Fibroblast of mammary gland (primary cell): ENCODE data around the gene RNF166.
A peak's percentile ranks its signal among the peaks of the same experiment; 100 is the strongest.

Source experiments
- DNase-seq: peaks from one replicate; pipeline ENCODE4 v3.0.0-alpha.2; 2010; ENCODE audit warnings: low read depth
- H3K4me3 ChIP-seq: 2 replicates; pipeline ENCODE4 v1.5.1; 2011; ENCODE audit warnings: low read depth, mild to moderate bottlenecking, low read length, moderate library complexity; ENCODE audit not compliant: control insufficient read depth
- CTCF ChIP-seq: conservative IDR thresholded peaks from 2 replicates; pipeline ENCODE4 v1.5.1; 2011; ENCODE audit warnings: low read depth, low read length, inconsistent platforms; ENCODE audit not compliant: control insufficient read depth, insufficient read depth

RNF166 gene

GRCh38 chr16:88700636-88701482, 5.3 kb downstream of the RNF166 start:
- no peak for TF ChIP-seq CTCF
- peak; percentile 76 for DNase-seq
- no peak overlapping the region for H3K4me3 ChIP-seq

GRCh38 chr16:88700322-88700635, 5.9 kb downstream of the RNF166 start:
- no peak overlapping the region for H3K4me3 ChIP-seq
- DNase-seq = no peak
- TF ChIP-seq CTCF = no peak

GRCh38 chr16:88699180-88699579, 7.0 kb downstream of the RNF166 start:
- no peak for TF ChIP-seq CTCF
- DNase-seq = no peak
- no peak overlapping the region for H3K4me3 ChIP-seq

GRCh38 chr16:88698646-88699045, 7.6 kb downstream of the RNF166 start:
- DNase-seq = no peak
- no peak overlapping the region for H3K4me3 ChIP-seq
- no peak for TF ChIP-seq CTCF

GRCh38 chr16:88697831-88698615, 8.2 kb downstream of the RNF166 start:
- DNase-seq = no peak
- peak; percentile 10 for TF ChIP-seq CTCF
- no peak overlapping the region for H3K4me3 ChIP-seq

GRCh38 chr16:88697116-88697830, 8.9 kb downstream of the RNF166 start:
- TF ChIP-seq CTCF = no peak
- no peak for DNase-seq
- H3K4me3 ChIP-seq = no peak overlapping the region
